ENCODE results near the gene POSTN. TPM values are rescaled to one million over a fixed set of nuclear protein-coding genes. Genes with fewer than 3 reads are reported as not detected.
A peak's percentile ranks its signal among the peaks of the same experiment; 100 is the strongest.

The POSTN gene
- total and polyA plus RNA-seq, 8 donors: 15.9 to 913 (median 105) TPM

DNA sequence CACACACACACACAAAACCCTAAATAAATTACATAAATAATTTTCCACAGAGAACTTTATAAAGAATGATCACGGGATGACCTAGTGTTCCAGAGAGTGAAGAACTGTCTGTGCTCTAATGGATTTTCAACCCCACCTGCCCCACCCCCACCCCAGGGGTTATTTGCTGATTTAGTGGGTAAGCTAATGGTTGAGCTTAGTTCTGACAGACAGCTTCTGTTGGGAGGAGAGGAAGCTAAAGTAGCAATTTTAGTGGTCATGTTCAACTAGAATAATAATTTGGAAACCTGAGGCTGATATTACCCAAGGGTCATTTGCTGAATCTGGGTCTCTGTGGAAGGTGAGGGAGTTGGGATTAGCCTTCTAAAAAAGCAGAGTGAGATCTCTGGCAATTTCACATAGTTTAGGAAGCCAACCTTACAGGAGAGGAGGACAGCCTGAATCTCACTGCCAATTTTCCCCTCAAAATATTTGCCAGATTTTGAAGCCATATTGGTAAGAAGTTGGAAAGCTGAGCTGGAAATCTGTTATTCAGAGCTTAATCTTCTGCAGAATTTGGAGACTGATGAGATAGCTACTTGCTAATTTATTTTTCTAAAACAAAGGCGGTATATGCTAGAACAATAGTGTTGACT lies 68.7 kb downstream of the POSTN start:
- no peak for TF ChIP-seq POLR2AphosphoS5 (IDR thresholded peaks at IDR 0.05)
- TF ChIP-seq, protein P1, sequence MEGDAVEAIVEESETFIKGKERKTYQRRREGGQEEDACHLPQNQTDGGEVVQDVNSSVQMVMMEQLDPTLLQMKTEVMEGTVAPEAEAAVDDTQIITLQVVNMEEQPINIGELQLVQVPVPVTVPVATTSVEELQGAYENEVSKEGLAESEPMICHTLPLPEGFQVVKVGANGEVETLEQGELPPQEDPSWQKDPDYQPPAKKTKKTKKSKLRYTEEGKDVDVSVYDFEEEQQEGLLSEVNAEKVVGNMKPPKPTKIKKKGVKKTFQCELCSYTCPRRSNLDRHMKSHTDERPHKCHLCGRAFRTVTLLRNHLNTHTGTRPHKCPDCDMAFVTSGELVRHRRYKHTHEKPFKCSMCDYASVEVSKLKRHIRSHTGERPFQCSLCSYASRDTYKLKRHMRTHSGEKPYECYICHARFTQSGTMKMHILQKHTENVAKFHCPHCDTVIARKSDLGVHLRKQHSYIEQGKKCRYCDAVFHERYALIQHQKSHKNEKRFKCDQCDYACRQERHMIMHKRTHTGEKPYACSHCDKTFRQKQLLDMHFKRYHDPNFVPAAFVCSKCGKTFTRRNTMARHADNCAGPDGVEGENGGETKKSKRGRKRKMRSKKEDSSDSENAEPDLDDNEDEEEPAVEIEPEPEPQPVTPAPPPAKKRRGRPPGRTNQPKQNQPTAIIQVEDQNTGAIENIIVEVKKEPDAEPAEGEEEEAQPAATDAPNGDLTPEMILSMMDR (IDR thresholded peaks at IDR 0.05): no peak
- TF ChIP-seq EP300 (IDR thresholded peaks at IDR 0.05): no peak
- no peak for TF ChIP-seq POLR2A (IDR thresholded peaks at IDR 0.05)
- Histone ChIP-seq H3K27ac (no peak overlapping the region), H3K9me3 (peaks cover 0 to 11% (median 4%) of the 10 kb centered on the region in 4 donors), H3K4me1 (no peaks in the 10 kb centered on the region), H3K36me3 (no peaks in the 10 kb centered on the region), H3K4me3 (no peak overlapping the region), H3K27me3 (no peaks in the 10 kb centered on the region)
- intact Hi-C loops (cut with DNase I; ENCODE audit: low total_unique reads): no loop called here
- no peak for DNase-seq
- 64 to 85% (median 69%) methylated on average over 2 of the region's 2 CpGs for WGBS, 5 donors

- H3K27me3 ChIP-seq: no peaks in the 10 kb centered on the region
- intact Hi-C loops (cut with DNase I; ENCODE audit: low total_unique reads): no loop called here
- H3K9me3 ChIP-seq: peaks cover 0 to 11% (median 4%) of the 10 kb centered on the region in 4 donors
- H3K4me1 ChIP-seq: no peaks in the 10 kb centered on the region
- DNase-seq: peak in 1 of 2 donors; percentile 21
- H3K4me3 ChIP-seq: no peak overlapping the region
- no peaks in the 10 kb centered on the region for H3K36me3 ChIP-seq
- TF ChIP-seq, protein P1 (IDR thresholded peaks at IDR 0.05): no peak
- TF ChIP-seq EP300 (IDR thresholded peaks at IDR 0.05): no peak
- no peak for TF ChIP-seq POLR2A (IDR thresholded peaks at IDR 0.05)
- TF ChIP-seq POLR2AphosphoS5 (IDR thresholded peaks at IDR 0.05): no peak
- H3K27ac ChIP-seq: no peak overlapping the region
- 66 to 78% (median 72%) methylated on average over 3 of the region's 3 CpGs for WGBS, 5 donors
Measured at GRCh38 chr13:37526710-37527473, 71.7 kb downstream of the POSTN start.

DNA sequence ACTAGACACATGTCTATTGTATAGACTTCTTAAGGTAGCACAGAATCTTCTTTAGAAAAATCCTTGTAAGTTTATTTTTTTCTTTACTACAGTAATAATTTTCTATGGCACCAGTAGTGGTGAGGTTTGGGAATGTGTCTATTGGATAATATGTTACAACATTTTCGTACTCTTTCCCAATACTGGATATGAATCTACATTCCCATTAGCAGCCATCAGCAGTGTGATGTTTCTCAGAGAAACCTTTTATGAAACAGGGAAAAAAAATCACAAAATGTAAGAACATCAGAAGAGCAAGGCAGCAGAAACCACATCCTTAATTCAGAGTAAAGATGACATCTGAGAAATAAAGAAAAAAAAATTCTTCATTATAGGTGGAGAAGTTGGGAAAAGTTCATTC lies 83.3 kb downstream of the POSTN start:
- Histone ChIP-seq H3K4me1 (no peaks in the 10 kb centered on the region), H3K9me3 (no peaks in the 10 kb centered on the region), H3K27me3 (no peaks in the 10 kb centered on the region), H3K27ac (no peak overlapping the region), H3K36me3 (no peaks in the 10 kb centered on the region), H3K4me3 (no peak overlapping the region)
- DNase-seq: no peak
- TF ChIP-seq POLR2A (IDR thresholded peaks at IDR 0.05): no peak
- TF ChIP-seq, protein P1 (IDR thresholded peaks at IDR 0.05): no peak
- 84 to 100% (median 96%) methylated on average over 1 of the region's 1 CpG for WGBS, 5 donors
- intact Hi-C loops (cut with DNase I; ENCODE audit: low total_unique reads): no loop called here
